Mononuclear cell (primary cell): Measurements from ENCODE around the gene ABCA4. TPM values are rescaled to one million over a fixed set of nuclear protein-coding genes. Genes with fewer than 3 reads are reported as not detected.
"Not testable (repeated sequence)": the region's sequence is repeated elsewhere in the genome, so short reads cannot be mapped to it uniquely, and the experiment has no call there.

Experiments
- H3K27me3 ChIP-seq: 2 replicates; pipeline ENCODE4 v1.6.0; 2011; ENCODE audit warnings: low read length, control low read depth; ENCODE audit not compliant: insufficient read depth
- H3K4me1 ChIP-seq: 2 replicates; pipeline ENCODE4 v1.5.1; 2011; ENCODE audit warnings: mild to moderate bottlenecking, low read length, control low read depth; ENCODE audit not compliant: insufficient read depth
- H3K4me3 ChIP-seq: 2 replicates; pipeline ENCODE4 v1.5.1; 2011; ENCODE audit warnings: mild to moderate bottlenecking, low read length, moderate library complexity
- H3K9me3 ChIP-seq: 2 replicates; pipeline ENCODE4 v1.5.1; 2011; ENCODE audit warnings: low read depth, mild to moderate bottlenecking, control low read depth, low read length
- total RNA-seq: library from RNA; depleted of rRNA; stranded (reverse); fragments of >200 nt; gene quantifications from one replicate; pipeline ENCODE4 v1.2.3, GENCODE V29; 2012

Gene ABCA4
- total RNA-seq, 1 donor, result not detected

GRCh38 chr1:93958726-93959100 lies 162.2 kb downstream of the ABCA4 start:
- H3K9me3 ChIP-seq, result peaks cover 13% of the 10 kb centered on the region
- H3K27me3 ChIP-seq, result no peaks in the 10 kb centered on the region
- no peak overlapping the region for H3K4me3 ChIP-seq
- H3K4me1 ChIP-seq, result peaks cover 9% of the 10 kb centered on the region

- H3K4me3 ChIP-seq, result no peak overlapping the region
- peaks cover 9% of the 10 kb centered on the region for H3K4me1 ChIP-seq
- no peaks in the 10 kb centered on the region for H3K27me3 ChIP-seq
- H3K9me3 ChIP-seq, result peaks cover 13% of the 10 kb centered on the region
These were observed 162.8 kb downstream of the ABCA4 start for GRCh38 chr1:93958032-93958725.

- Histone ChIP-seq H3K4me1 (peaks cover 9% of the 10 kb centered on the region), H3K9me3 (peaks cover 13% of the 10 kb centered on the region), H3K4me3 (no peak overlapping the region), H3K27me3 (no peaks in the 10 kb centered on the region)
These were observed 165.2 kb downstream of the ABCA4 start for GRCh38 chr1:93955765-93956164.

- H3K4me1 ChIP-seq, H3K27me3 ChIP-seq, H3K4me3 ChIP-seq, H3K9me3 ChIP-seq: not testable (repeated sequence)
These were observed 173.8 kb downstream of the ABCA4 start for GRCh38 chr1:93947002-93947686.

Other genes starting within 250 kb of the ABCA4 start
- 83.4 TPM for gene DNTTIP2, start 241.9 kb downstream of the ABCA4 start, total RNA-seq
- gene GCLM, start 211.7 kb downstream of the ABCA4 start, total RNA-seq, result 4.8 TPM
- gene ARHGAP29, start 116.4 kb upstream of the ABCA4 start, total RNA-seq, result 0.10 TPM